HG02938 (cell line): ENCODE data around the gene FAM83G.

Source experiments
- ATAC-seq: cut with Tn5 transposase; IDR thresholded peaks from one replicate; pipeline ENCODE4 v1.9.1; 2021; ENCODE audit warnings: mild to moderate bottlenecking, moderate library complexity; ENCODE audit not compliant: unreplicated experiment

Gene FAM83G

GRCh38 chr17:19010729-19011505 lies 6.4 kb upstream of the FAM83G start:
- no peak for ATAC-seq

- ATAC-seq, result no peak
Measured at GRCh38 chr17:19009970-19010369, 5.4 kb upstream of the FAM83G start.

GRCh38 chr17:19006698-19007097 lies 2.1 kb upstream of the FAM83G start:
- ATAC-seq, result no peak

GRCh38 chr17:19005789-19006430 lies 1.3 kb upstream of the FAM83G start:
- ATAC-seq, result no peak

- ATAC-seq, result no peak
Measured at GRCh38 chr17:19005137-19005773, 691 bp upstream of the FAM83G start.

- no peak for ATAC-seq
Measured at GRCh38 chr17:19003543-19004420, 782 bp downstream of the FAM83G start.

- no peak for ATAC-seq
Measured at GRCh38 chr17:19002805-19003542, 1.6 kb downstream of the FAM83G start.

- ATAC-seq, result no peak
Measured at GRCh38 chr17:19001907-19002590, 2.5 kb downstream of the FAM83G start.

GRCh38 chr17:19000531-19001325 lies 3.8 kb downstream of the FAM83G start:
- no peak for ATAC-seq

- ATAC-seq, result no peak
Measured at GRCh38 chr17:18999911-19000310, 4.7 kb downstream of the FAM83G start.

GRCh38 chr17:18999394-18999793 lies 5.2 kb downstream of the FAM83G start:
- ATAC-seq, result no peak

- no peak for ATAC-seq
Measured at GRCh38 chr17:18997650-18998196, 6.8 kb downstream of the FAM83G start.

GRCh38 chr17:18996458-18996857 lies 8.1 kb downstream of the FAM83G start:
- no peak for ATAC-seq

GRCh38 chr17:18995220-18995619 lies 9.3 kb downstream of the FAM83G start:
- no peak for ATAC-seq

GRCh38 chr17:18994631-18995030 lies 9.9 kb downstream of the FAM83G start:
- ATAC-seq, result no peak

GRCh38 chr17:18993905-18994526 lies 10.5 kb downstream of the FAM83G start:
- ATAC-seq, result no peak

GRCh38 chr17:18992454-18993130 lies 12.0 kb downstream of the FAM83G start:
- no peak for ATAC-seq
